Measurements from ENCODE around the gene OXSR1.

DNA sequence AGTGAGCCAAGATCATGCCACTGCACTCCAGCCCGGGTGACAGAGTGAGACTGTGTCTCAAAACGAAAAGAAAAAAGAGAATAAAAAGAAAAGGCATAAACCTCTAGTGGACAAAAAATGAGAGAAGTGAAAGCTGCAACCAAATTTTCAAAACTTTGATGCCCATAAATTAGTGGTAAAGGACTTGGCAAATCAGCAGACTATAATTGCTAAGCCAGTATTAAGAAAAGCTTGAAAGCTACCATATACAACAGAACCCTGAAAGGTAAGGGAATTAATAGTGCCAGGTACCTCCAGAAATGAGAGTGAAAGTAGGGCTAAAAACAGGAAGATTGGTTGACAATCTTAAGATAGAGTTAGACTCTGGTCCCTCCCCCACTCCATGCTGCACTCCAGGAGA is 67.4 kb downstream of the OXSR1 start:
- TF ChIP-seq, protein P1, sequence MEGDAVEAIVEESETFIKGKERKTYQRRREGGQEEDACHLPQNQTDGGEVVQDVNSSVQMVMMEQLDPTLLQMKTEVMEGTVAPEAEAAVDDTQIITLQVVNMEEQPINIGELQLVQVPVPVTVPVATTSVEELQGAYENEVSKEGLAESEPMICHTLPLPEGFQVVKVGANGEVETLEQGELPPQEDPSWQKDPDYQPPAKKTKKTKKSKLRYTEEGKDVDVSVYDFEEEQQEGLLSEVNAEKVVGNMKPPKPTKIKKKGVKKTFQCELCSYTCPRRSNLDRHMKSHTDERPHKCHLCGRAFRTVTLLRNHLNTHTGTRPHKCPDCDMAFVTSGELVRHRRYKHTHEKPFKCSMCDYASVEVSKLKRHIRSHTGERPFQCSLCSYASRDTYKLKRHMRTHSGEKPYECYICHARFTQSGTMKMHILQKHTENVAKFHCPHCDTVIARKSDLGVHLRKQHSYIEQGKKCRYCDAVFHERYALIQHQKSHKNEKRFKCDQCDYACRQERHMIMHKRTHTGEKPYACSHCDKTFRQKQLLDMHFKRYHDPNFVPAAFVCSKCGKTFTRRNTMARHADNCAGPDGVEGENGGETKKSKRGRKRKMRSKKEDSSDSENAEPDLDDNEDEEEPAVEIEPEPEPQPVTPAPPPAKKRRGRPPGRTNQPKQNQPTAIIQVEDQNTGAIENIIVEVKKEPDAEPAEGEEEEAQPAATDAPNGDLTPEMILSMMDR (IDR thresholded peaks at IDR 0.05): no peak
- TF ChIP-seq POLR2A (IDR thresholded peaks at IDR 0.05): no peak

Measured in body of pancreas (tissue), 4 donors.